GM10248 (cell line): ENCODE data around the gene DNAH11.

Experiments
- CTCF ChIA-PET: fragments of 300-600 bp; sonication (Branson Sonifier 250); formaldehyde crosslinking; extraction: SDS; loops from one replicate; lab custom pipeline; 2021; ENCODE audit warnings: antibody characterized with exemption; lab: Yijun Ruan, JAX
- POLR2A ChIA-PET: fragments of 350-650 bp; sonication (Branson Sonifier 250); formaldehyde crosslinking; extraction: SDS; loops from one replicate; lab custom pipeline; 2020; ENCODE audit warnings: antibody characterized with exemption; lab: Yijun Ruan, JAX
- DNase-seq: peaks from one replicate; pipeline ENCODE4 v3.0.0; 2012; ENCODE audit errors: extremely low spot score
- CTCF ChIP-seq: IDR thresholded peaks from 2 replicates; pipeline ENCODE4 v1.5.1; 2012; ENCODE audit warnings: mild to moderate bottlenecking, low read depth; ENCODE audit errors: extremely low read depth, missing control alignments, control extremely low read depth

DNAH11 gene

GRCh38 chr7:21945454-21946221 lies 402.8 kb downstream of the DNAH11 start, which contains the start of gene CDCA7L:
CDCA7L (minus strand) TSS chr7:21945899; CDS start chr7:21945804, 95 bp downstream.
- ChIA-PET CTCF (interaction anchor here (0.8 to 1.0 kb wide), 2 partner anchors 18 to 19 kb away, joined by 3 to 4 read pairs; no protein-coding TSS in a partner anchor), POLR2A (interaction anchor here (0.5 kb wide), 1 partner anchor 912 kb away, joined by 9 read pairs; no protein-coding TSS in a partner anchor)
- TF ChIP-seq CTCF: no peak

GRCh38 chr7:21946222-21946709 lies 403.4 kb downstream of the DNAH11 start:
- no peak for DNase-seq
- ChIA-PET POLR2A (interaction anchor here (0.5 kb wide), 1 partner anchor 911 kb away, joined by 9 read pairs; no protein-coding TSS in a partner anchor), CTCF (interaction anchor here (1.0 kb wide), 1 partner anchor 18 kb away, joined by 4 read pairs; no protein-coding TSS in a partner anchor)
- no peak for TF ChIP-seq CTCF

More at GRCh38 chr7:21945454-21946221, 402.8 kb downstream of the DNAH11 start, which contains the start of gene CDCA7L:
- DNase-seq: peak; percentile 86

GRCh38 chr7:21947056-21947455 lies 404.2 kb downstream of the DNAH11 start:
- ChIA-PET POLR2A (no interaction called here), CTCF (no interaction called here)
- TF ChIP-seq CTCF: no peak
- DNase-seq: no peak

GRCh38 chr7:21947946-21948345 lies 405.1 kb downstream of the DNAH11 start:
- TF ChIP-seq CTCF: no peak
- no peak for DNase-seq
- CTCF ChIA-PET: interaction anchor here (1.6 kb wide), 1 partner anchor 16 kb away, joined by 6 read pairs; no protein-coding TSS in a partner anchor
- POLR2A ChIA-PET: no interaction called here

- CTCF ChIA-PET: interaction anchor here (1.1 to 1.6 kb wide), 2 partner anchors 15 to 135 kb away, joined by 3 to 6 read pairs; no protein-coding TSS in a partner anchor
- TF ChIP-seq CTCF: no peak
- POLR2A ChIA-PET: no interaction called here
Observed at GRCh38 chr7:21948364-21948763, 405.5 kb downstream of the DNAH11 start.

GRCh38 chr7:21948887-21949540 lies 406.2 kb downstream of the DNAH11 start:
- POLR2A ChIA-PET: no interaction called here

More at GRCh38 chr7:21948364-21948763, 405.5 kb downstream of the DNAH11 start:
- no peak for DNase-seq

More at GRCh38 chr7:21948887-21949540, 406.2 kb downstream of the DNAH11 start:
- no peak for DNase-seq
- CTCF ChIA-PET: interaction anchor here (1.1 to 2.2 kb wide), 3 partner anchors 9 to 134 kb away, joined by 3 to 6 read pairs (median 6); no protein-coding TSS in a partner anchor
- no peak for TF ChIP-seq CTCF
